Gastrocnemius medialis (tissue), 4 donors: Measurements from ENCODE around the gene SLC38A8. TPM values are rescaled to one million over a fixed set of nuclear protein-coding genes. Genes with fewer than 3 reads are reported as not detected.

Experiments used
- ATAC-seq, 2 donors: fragments of 150-250 bp; one replicate each; pipeline ENCODE4 v1.9.1; 2016
- DNase-seq, 2 donors: peaks; one replicate each; pipeline ENCODE4 v3.0.0-alpha.2; 2019
- H3K27ac ChIP-seq, 4 donors: fragments of 200-600 bp; sonication (generic); 1 replicate in 1 of 4; 2 replicates in 3 of 4; pipeline ENCODE4 v1.5.1; 2016 to 2018; ENCODE audit warnings: mild to moderate bottlenecking in 2 of 4, moderate library complexity in 1 of 4
- H3K27me3 ChIP-seq, 3 donors: fragments of 200-600 bp; sonication (generic) in 2 of 3; 1 replicate in 1 of 3; 2 replicates in 2 of 3; pipeline versions ENCODE4 v1.5.1 to v1.6.0; 2016 to 2019; ENCODE audit warnings: mild to moderate bottlenecking in 1 of 3, moderate library complexity in 1 of 3
- H3K36me3 ChIP-seq, 2 donors: fragments of 200-600 bp; sonication (generic) in 1 of 2; one replicate each; pipeline ENCODE4 v1.5.1; 2017 to 2018
- H3K4me1 ChIP-seq, 2 donors: fragments of 200-600 bp; sonication (generic) in 1 of 2; one replicate each; pipeline ENCODE4 v1.5.1; 2016 to 2017; ENCODE audit warnings: mild to moderate bottlenecking in 2 of 2
- H3K4me3 ChIP-seq, 4 donors: fragments of 200-600 bp; sonication (generic) in 3 of 4; 1 replicate in 1 of 4; 2 replicates in 3 of 4; pipeline ENCODE4 v1.5.1; 2016 to 2019; ENCODE audit warnings: mild to moderate bottlenecking in 2 of 4
- H3K9me3 ChIP-seq, 3 donors: fragments of 200-600 bp; sonication (generic) in 2 of 3; 1 replicate in 1 of 3; 2 replicates in 2 of 3; pipeline ENCODE4 v1.5.1; 2016 to 2019
- CTCF ChIP-seq, 5 experiments: fragments of 450-650 bp in 3 of 5; fragments of 200-600 bp in 2 of 5; sonication (generic) in 2 of 5; IDR thresholded peaks in 4 of 5; conservative IDR thresholded peaks in 1 of 5; 1 replicate in 4 of 5; 2 replicates in 1 of 5; pipeline ENCODE4 v1.5.1; 2016 to 2019; ENCODE audit warnings: antibody characterized with exemption in 5 of 5, mild to moderate bottlenecking in 3 of 5, moderate library complexity in 3 of 5
- POLR2A ChIP-seq, 2 donors: fragments of 450-650 bp; IDR thresholded peaks; one replicate each; pipeline ENCODE4 v1.6.1; 2017; ENCODE audit warnings: antibody characterized with exemption in 2 of 2, mild to moderate bottlenecking in 2 of 2, moderate library complexity in 2 of 2
- in situ Hi-C, 4 donors: fragments of 200-750 bp; cut with MboI; loops; one replicate each; pipeline versions ENCODE4 v1.15.0 to v1.8.0; 2017; ENCODE audit warnings: low sequenced_read_pairs in 4 of 4
- intact Hi-C: fragments of 100-400 bp; cut with DNase I; formaldehyde crosslinking; loops from one replicate; pipeline ENCODE4 v1.15.1; 2023; ENCODE audit warnings: low total_unique reads
- total RNA-seq, 4 donors: library from RNA; depleted of rRNA; stranded (reverse); fragments of >200 nt; gene quantifications; one replicate each; pipeline versions ENCODE4 v1.1.0 to v1.2.3, GENCODE V29; 2016

SLC38A8 gene
- total RNA-seq, 4 donors from 2014 or later, result not detected

GRCh38 chr16:83964684-83965443 is 77.7 kb downstream of the SLC38A8 start:
- intact Hi-C loops, result loop anchor here (5.0 kb wide), 1 partner anchor 222 kb away; the partner anchor contains the start of gene TAF1C
- Histone ChIP-seq H3K9me3 (no peaks in the 10 kb centered on the region), H3K4me3 (no peak overlapping the region), H3K4me1 (peaks cover 2 to 4% of the 10 kb centered on the region in 2 donors), H3K36me3 (peaks cover 0 to 64% of the 10 kb centered on the region in 2 donors), H3K27me3 (peaks cover 0 to 7% (median 0%) of the 10 kb centered on the region in 3 donors), H3K27ac (no peak overlapping the region)
- DNase-seq (no peak), ATAC-seq (no peak)
- in situ Hi-C loops, result loop anchor here (10.0 to 25.0 kb wide), 6 partner anchors 97 to 522 kb away; partner anchors contain the start of genes ADAD2 (in 1 of the 4), HSBP1 (in 1 of the 4) and TAF1C (in 1 of the 4)
- TF ChIP-seq CTCF (IDR thresholded peaks at IDR 0.05 in 4 of 5, conservative IDR thresholded peaks at IDR 0.05 in 1 of 5) (no peak), POLR2A (IDR thresholded peaks at IDR 0.05) (no peak)

- intact Hi-C loops (no loop called here), in situ Hi-C loops (loop anchor here (10.0 to 25.0 kb wide), 6 partner anchors 99 to 524 kb away; partner anchors contain the start of genes ADAD2 (in 1 of the 4), HSBP1 (in 1 of the 4) and TAF1C (in 1 of the 4))
- peaks cover 11 to 13% of the 10 kb centered on the region in 2 donors for H3K4me1 ChIP-seq
- ATAC-seq (peak; percentile 16 to 21), DNase-seq (no peak)
- peaks cover 0 to 77% of the 10 kb centered on the region in 2 donors for H3K36me3 ChIP-seq
- H3K27ac ChIP-seq, result peak overlapping the region; percentile 9 to 45 (median 31)
- TF ChIP-seq POLR2A (IDR thresholded peaks at IDR 0.05) (no peak), CTCF (IDR thresholded peaks at IDR 0.05 in 4 of 5, conservative IDR thresholded peaks at IDR 0.05 in 1 of 5) (no peak)
- no peak overlapping the region for H3K4me3 ChIP-seq
- H3K27me3 ChIP-seq, result no peaks in the 10 kb centered on the region
- H3K9me3 ChIP-seq, result no peaks in the 10 kb centered on the region
These were observed 79.1 kb downstream of the SLC38A8 start for GRCh38 chr16:83963277-83964119.

- Histone ChIP-seq H3K27ac (peak overlapping the region in 2 of 4 donors; percentile 5 to 9), H3K4me1 (peaks cover 12 to 23% of the 10 kb centered on the region in 2 donors), H3K27me3 (no peaks in the 10 kb centered on the region), H3K36me3 (peaks cover 0 to 87% of the 10 kb centered on the region in 2 donors), H3K4me3 (no peak overlapping the region), H3K9me3 (no peaks in the 10 kb centered on the region)
- ATAC-seq (no peak), DNase-seq (no peak)
- in situ Hi-C loops, result loop anchor here (10.0 to 25.0 kb wide), 6 partner anchors 101 to 526 kb away; partner anchors contain the start of genes ADAD2 (in 1 of the 4), HSBP1 (in 1 of the 4) and TAF1C (in 1 of the 4)
- intact Hi-C loops, result no loop called here
- TF ChIP-seq POLR2A (IDR thresholded peaks at IDR 0.05), result no peak
- no peak for TF ChIP-seq CTCF (IDR thresholded peaks at IDR 0.05 in 4 of 5, conservative IDR thresholded peaks at IDR 0.05 in 1 of 5)
These were observed 81.0 kb downstream of the SLC38A8 start for GRCh38 chr16:83961591-83961990.

- TF ChIP-seq POLR2A (IDR thresholded peaks at IDR 0.05) (no peak), CTCF (IDR thresholded peaks at IDR 0.05 in 4 of 5, conservative IDR thresholded peaks at IDR 0.05 in 1 of 5) (no peak)
- H3K27me3 ChIP-seq, result no peaks in the 10 kb centered on the region
- no peak overlapping the region for H3K4me3 ChIP-seq
- ATAC-seq (no peak), DNase-seq (no peak)
- peak overlapping the region; percentile 79 to 100 (median 91) for H3K27ac ChIP-seq
- no peaks in the 10 kb centered on the region for H3K9me3 ChIP-seq
- intact Hi-C loops (no loop called here), in situ Hi-C loops (loop anchor here (10.0 to 25.0 kb wide), 6 partner anchors 102 to 527 kb away; partner anchors contain the start of genes ADAD2 (in 1 of the 4), HSBP1 (in 1 of the 4) and TAF1C (in 1 of the 4))
- peaks cover 21 to 32% of the 10 kb centered on the region in 2 donors for H3K4me1 ChIP-seq
- peaks cover 0 to 88% of the 10 kb centered on the region in 2 donors for H3K36me3 ChIP-seq
These were observed 81.9 kb downstream of the SLC38A8 start for GRCh38 chr16:83960521-83961249.
